OCI-LY7 (cell line): ENCODE data around the gene RBKS.

Experiments
- EZH2phosphoT487 ChIP-seq: fragments of 200-600 bp; sonication (generic); IDR thresholded peaks from 2 replicates; pipeline ENCODE4 v1.6.1; 2018; ENCODE audit warnings: low read depth, borderline replicate concordance, mild to moderate bottlenecking, mixed run types, antibody characterized with exemption, low read length, moderate library complexity, mixed read lengths
- TF ChIP-seq, protein P1 (sequence below): fragments of 200-600 bp; sonication (generic); conservative IDR thresholded peaks from 2 replicates; pipeline ENCODE4 v1.5.1; 2014; ENCODE audit warnings: mild to moderate bottlenecking, antibody characterized with exemption, low read length, moderate library complexity, mixed read lengths

DNA sequence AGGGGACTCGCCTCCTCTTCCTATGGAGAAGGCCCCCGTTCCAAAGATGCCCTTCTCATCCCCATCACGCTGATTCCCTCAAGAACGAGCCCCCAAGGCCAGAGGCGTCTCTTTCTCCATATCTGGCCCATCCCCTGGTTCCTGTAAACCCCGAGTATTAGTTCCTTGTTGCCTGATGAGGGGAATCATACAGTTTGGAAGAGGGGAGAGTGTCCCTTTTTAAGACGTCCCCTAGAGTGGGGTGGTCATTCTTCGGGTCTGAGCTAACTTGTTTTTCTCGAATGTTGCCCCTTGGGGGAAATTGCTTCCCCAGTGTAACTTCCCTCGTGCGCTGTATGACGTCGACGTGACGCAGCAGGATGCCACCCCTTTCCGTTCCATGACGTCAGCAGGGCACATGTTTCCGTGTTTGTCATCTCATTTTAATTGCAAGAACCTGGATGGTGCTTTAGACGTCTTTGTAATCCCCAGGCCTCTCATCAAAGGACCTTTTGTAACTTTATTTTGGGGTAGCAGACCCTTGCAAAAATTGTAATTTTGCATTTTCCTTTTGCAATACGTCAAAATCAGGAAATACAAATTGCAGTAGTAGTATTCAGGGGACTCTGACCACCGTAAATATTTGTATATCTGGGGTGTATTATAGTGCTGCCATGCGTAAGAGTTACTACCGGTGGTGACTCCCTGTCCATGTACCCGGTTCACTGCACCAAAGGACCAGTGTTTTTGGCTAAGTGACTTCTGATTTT, 911 bp upstream of the RBKS start:
- TF ChIP-seq, protein P1, sequence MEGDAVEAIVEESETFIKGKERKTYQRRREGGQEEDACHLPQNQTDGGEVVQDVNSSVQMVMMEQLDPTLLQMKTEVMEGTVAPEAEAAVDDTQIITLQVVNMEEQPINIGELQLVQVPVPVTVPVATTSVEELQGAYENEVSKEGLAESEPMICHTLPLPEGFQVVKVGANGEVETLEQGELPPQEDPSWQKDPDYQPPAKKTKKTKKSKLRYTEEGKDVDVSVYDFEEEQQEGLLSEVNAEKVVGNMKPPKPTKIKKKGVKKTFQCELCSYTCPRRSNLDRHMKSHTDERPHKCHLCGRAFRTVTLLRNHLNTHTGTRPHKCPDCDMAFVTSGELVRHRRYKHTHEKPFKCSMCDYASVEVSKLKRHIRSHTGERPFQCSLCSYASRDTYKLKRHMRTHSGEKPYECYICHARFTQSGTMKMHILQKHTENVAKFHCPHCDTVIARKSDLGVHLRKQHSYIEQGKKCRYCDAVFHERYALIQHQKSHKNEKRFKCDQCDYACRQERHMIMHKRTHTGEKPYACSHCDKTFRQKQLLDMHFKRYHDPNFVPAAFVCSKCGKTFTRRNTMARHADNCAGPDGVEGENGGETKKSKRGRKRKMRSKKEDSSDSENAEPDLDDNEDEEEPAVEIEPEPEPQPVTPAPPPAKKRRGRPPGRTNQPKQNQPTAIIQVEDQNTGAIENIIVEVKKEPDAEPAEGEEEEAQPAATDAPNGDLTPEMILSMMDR, result no peak
- no peak for TF ChIP-seq EZH2phosphoT487
